Hair follicle dermal papilla cell (primary cell): Measurements from ENCODE around the gene TFPT. TPM values are rescaled to one million over a fixed set of nuclear protein-coding genes. Genes with fewer than 3 reads are reported as not detected.

Source experiments
- total RNA-seq: library from RNA; depleted of rRNA; stranded (reverse); fragments of >200 nt; gene quantifications from 2 replicates; pipeline ENCODE4 v1.2.3, GENCODE V29; 2012

The TFPT gene
- total RNA-seq, result 7.7 and 9.7 TPM in 2 replicates

GRCh38 chr19:54115109-54116063 is at the start of gene TFPT, which contains the start of gene PRPF31:
Gene TFPT (minus strand): TSS chr19:54115657. CDS start chr19:54115269, 388 bp downstream.
Gene PRPF31 (plus strand): TSS chr19:54115754. CDS start chr19:54118279, 2,525 bp downstream.

DNA sequence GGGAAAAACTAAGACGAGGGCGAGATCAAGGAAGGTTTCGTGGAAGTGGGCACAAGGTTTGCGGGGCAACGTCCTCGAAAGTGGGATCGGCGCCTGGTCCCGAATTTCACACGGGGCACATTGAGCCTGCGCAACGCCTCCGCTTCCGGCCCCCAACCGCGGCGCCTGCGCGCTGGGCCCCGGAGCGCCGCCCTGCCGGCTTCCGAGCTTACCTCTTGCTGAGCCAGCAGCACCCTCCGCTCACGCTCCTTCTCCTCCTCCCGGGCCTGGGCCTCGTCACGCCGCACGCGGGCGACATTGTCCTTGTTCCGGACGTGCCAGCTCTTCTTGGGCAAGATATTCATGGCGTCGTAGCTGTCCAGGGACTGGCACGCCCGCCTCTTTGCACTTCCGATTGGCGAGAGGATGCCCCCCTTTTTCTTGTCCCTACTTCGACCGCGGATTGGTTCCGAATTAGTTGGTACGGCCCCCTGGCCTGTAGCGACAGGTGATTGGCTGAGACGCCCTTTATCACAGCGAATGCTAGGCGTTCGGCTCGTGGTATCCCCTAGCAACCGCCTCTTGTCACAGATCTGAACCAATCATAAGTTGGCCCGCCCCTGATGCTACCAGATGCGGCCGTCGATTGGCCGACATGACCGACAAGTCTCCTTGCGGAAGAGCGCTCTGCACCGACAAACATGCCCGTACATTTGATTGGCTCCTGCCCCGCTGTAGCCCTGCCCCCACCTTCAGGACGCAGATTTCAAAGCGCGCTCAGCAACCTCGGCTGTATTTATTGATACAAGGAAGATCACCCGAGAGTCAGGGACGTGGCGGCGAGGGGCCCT is 44.1 kb upstream of the TFPT start, which contains the start of gene LENG1:
Gene LENG1, minus strand, starts transcription at position 370 of the 830 bp plus-strand sequence. Its CDS starts 26 bp downstream, at position 344.

GRCh38 chr19:54137699-54138488 is 22.4 kb upstream of the TFPT start, which contains the start of gene CNOT3:
Gene CNOT3 (plus strand): TSS chr19:54137762. CDS start chr19:54142979, 5,217 bp downstream.

GRCh38 chr19:54102421-54103169 is 12.9 kb downstream of the TFPT start, which contains the start of gene NDUFA3:
Gene NDUFA3 (plus strand): TSS chr19:54102855. CDS start chr19:54102879, 24 bp downstream.

GRCh38 chr19:54100561-54100960 is 14.9 kb downstream of the TFPT start, which contains the start of gene OSCAR:
Gene OSCAR (minus strand): TSS chr19:54100803. CDS start chr19:54100792, 11 bp downstream.

GRCh38 chr19:54081032-54081431 is 34.4 kb downstream of the TFPT start, which contains the start of gene TARM1:
Gene TARM1 (minus strand): TSS chr19:54081365. CDS start chr19:54081340, 25 bp downstream.

DNA sequence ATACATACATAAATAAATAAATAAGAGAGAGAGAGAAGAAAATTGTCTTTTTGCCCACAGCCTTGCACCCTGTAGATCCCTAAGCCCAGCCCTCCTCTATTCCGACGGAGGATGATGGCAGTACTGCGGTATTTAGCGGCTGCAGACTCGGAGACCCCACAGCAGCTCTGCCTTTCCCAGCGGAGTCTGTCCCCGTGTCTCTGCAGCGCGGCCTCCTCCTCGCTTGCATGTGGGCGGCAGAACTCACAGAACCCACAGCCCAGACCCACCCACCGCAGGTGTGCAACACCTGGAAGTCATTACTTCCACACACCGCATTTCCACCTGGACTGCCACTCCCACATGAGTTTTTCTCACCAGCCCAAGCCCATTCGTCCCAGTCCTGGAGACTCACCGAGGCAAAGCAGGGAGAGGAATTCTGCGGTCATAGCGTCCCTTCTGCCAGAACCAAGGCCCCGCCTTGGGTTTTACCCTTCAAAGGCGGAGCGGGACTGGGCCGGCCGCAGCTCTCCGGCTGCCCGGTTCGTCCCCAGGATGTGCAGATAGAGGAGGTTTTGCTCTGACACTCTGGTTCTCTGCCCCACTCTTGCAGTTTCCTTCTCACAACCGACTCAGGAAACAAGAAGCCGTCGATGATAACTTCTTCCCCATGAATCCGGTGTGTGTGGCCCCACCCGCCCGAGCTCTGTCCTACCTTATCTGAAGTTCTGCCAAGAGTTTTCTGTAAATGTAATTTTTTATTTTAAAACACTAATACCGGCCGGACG is 51.9 kb downstream of the TFPT start, which contains the start of gene VSTM1:
Gene VSTM1, minus strand, starts transcription at position 548 of the 767 bp plus-strand sequence. Its CDS starts 120 bp downstream, at position 428.

Other genes starting within 250 kb of the TFPT start
- gene MYADM, start 247.8 kb downstream of the TFPT start, total RNA-seq, result 35.5 and 42.6 TPM in 2 replicates
- gene PRKCG, start 233.5 kb downstream of the TFPT start, total RNA-seq, result 0.12 TPM in 1 of 2 replicates, not detected in the other
- not detected in 2 replicates for gene CACNG7, start 206.4 kb downstream of the TFPT start, total RNA-seq
- gene CACNG8, start 152.7 kb downstream of the TFPT start, total RNA-seq, result not detected in 2 replicates
- not detected in 2 replicates for gene CACNG6, start 124.0 kb downstream of the TFPT start, total RNA-seq
- gene VSTM1, start 51.8 kb downstream of the TFPT start, total RNA-seq, result not detected in 2 replicates
- gene TARM1, start 34.3 kb downstream of the TFPT start, total RNA-seq, result not detected in 2 replicates
- 0.16 and 0.36 TPM in 2 replicates for gene OSCAR, start 14.9 kb downstream of the TFPT start, total RNA-seq
- gene NDUFA3, start 12.8 kb downstream of the TFPT start, total RNA-seq, result 5.7 and 6.2 TPM in 2 replicates
- gene PRPF31, start 97 bp upstream of the TFPT start, total RNA-seq, result 41.4 and 44.5 TPM in 2 replicates
- 15.1 and 16.5 TPM in 2 replicates for gene CNOT3, start 22.1 kb upstream of the TFPT start, total RNA-seq
- 3.2 and 3.5 TPM in 2 replicates for gene LENG1, start 44.1 kb upstream of the TFPT start, total RNA-seq
- 0.36 and 1.5 TPM in 2 replicates for gene TMC4, start 57.5 kb upstream of the TFPT start, total RNA-seq
- gene MBOAT7, start 73.9 kb upstream of the TFPT start, total RNA-seq, result 19.1 and 32.5 TPM in 2 replicates
- gene TSEN34, start 75.7 kb upstream of the TFPT start, total RNA-seq, result 56.0 and 64.7 TPM in 2 replicates
- gene RPS9, start 85.2 kb upstream of the TFPT start, total RNA-seq, result 1,123 and 1,387 TPM in 2 replicates
- not detected in 2 replicates for gene LILRB3, start 107.3 kb upstream of the TFPT start, total RNA-seq
- not detected in 2 replicates for gene LILRA6, start 127.1 kb upstream of the TFPT start, total RNA-seq
- not detected in 2 replicates for gene LILRB5, start 141.6 kb upstream of the TFPT start, total RNA-seq
- not detected in 2 replicates for gene LILRB2, start 165.5 kb upstream of the TFPT start, total RNA-seq
- not detected in 2 replicates for gene LILRA5, start 197.5 kb upstream of the TFPT start, total RNA-seq
- not detected in 2 replicates for gene LILRA4, start 223.5 kb upstream of the TFPT start, total RNA-seq
- 0.16 TPM in 1 of 2 replicates, not detected in the other for gene LAIR1, start 249.3 kb upstream of the TFPT start, total RNA-seq